ENCODE measurements around the gene SLC35E1.

GRCh38 chr19:16532440-16533234 is 39.6 kb downstream of the SLC35E1 start:
- no peak for TF ChIP-seq POLR2A (IDR thresholded peaks at IDR 0.05; ENCODE audit: low read depth, low read length)
- no peak for TF ChIP-seq TAF1 (IDR thresholded peaks at IDR 0.05; ENCODE audit: low read depth, low read length)
- TF ChIP-seq SPI1 (IDR thresholded peaks at IDR 0.05; ENCODE audit: low read depth, low read length): no peak
- TF ChIP-seq POLR2AphosphoS5 (IDR thresholded peaks at IDR 0.05; ENCODE audit: low read depth, low read length): no peak
- no peak for TF ChIP-seq PAX5 (IDR thresholded peaks at IDR 0.05; ENCODE audit: insufficient read depth, low read length, severe bottlenecking)
- no peak for TF ChIP-seq POU2F2 (IDR thresholded peaks at IDR 0.05; ENCODE audit: low read depth, low read length)

Measured in GM12891 (cell line).